HG03354 (cell line): ENCODE data around the gene TARBP1.
A peak's percentile ranks its signal among the peaks of the same experiment; 100 is the strongest.
"Not testable (repeated sequence)": the region's sequence is repeated elsewhere in the genome, so short reads cannot be mapped to it uniquely, and the experiment has no call there.

Experiments used
- ATAC-seq: cut with Tn5 transposase; IDR thresholded peaks from one replicate; pipeline ENCODE4 v1.9.1; 2021; ENCODE audit warnings: mild to moderate bottlenecking; ENCODE audit not compliant: unreplicated experiment, poor library complexity, severe bottlenecking

TARBP1 gene

DNA sequence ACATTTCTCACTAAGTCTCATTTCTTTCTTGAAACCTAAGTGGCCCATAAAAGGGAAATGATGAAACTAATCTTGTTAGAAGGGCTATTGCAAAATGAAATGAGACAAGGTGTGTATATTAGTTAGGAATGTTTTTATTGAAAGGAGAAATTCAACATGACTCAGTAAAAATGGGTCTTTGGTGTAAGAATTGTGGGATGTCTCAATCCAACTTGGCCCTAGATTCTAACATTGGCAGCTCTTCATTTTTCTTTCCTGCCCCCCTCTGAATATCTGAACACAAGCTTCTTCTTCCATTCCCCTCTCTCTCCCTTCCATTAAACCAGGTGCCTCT is 26.8 kb upstream of the TARBP1 start:
- ATAC-seq: no peak

DNA sequence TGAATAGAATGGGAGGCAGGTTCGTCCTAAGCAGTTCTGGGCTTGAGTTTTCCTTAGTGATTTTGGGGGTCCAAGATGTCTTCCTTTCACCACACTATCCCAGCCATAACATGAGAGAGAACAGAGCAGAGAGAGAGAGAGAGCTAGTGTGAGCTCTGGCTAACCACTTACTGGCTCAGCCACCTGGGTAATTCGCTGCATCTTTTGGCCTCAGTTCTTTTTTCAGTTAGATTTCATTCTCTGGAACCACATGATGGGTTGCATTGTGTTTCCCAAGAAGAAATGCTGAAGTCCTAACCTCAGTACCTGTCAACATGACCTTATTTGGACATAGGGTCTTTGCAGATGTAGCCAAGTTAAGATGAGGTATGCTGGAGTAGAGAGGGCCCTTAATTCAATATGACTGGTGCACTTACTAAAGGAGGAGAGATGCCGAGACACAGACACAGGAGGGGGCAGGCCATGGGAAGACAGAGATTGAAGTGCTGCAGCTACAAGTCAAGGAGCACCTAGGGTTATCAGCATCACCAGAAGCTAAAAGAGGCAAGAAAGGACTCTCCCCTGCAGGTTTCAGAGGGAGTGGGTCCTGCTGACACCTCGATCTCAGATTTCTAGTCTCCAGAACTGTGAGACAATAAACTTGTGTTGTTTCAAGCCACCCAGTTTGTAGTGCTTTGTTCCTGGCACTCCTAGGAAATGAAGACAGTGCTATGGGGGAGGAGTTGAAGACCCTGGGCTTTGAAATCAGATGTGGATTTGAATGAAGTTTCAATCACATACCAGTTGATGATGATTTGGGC is 26.2 kb upstream of the TARBP1 start:
- no peak for ATAC-seq

DNA sequence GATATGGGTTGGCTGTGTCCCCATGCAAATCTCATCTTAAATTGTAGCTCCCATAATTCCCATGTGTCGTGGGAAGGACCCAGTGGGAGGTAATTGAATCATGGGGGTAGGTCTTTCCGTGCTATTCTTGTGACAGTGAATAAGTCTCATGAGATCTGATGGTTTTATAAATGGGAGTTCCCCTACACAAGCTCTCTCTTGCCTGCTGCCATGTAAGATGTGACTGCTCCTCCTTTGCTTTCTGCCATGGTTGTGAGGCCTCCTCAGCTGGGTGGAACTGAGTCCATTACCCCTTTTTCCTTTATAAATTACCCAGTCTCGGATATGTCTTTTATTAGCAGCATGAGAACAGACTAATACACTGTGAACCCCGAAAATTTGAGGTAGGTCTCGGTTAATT is 25.3 kb upstream of the TARBP1 start:
- ATAC-seq: not testable (repeated sequence)

DNA sequence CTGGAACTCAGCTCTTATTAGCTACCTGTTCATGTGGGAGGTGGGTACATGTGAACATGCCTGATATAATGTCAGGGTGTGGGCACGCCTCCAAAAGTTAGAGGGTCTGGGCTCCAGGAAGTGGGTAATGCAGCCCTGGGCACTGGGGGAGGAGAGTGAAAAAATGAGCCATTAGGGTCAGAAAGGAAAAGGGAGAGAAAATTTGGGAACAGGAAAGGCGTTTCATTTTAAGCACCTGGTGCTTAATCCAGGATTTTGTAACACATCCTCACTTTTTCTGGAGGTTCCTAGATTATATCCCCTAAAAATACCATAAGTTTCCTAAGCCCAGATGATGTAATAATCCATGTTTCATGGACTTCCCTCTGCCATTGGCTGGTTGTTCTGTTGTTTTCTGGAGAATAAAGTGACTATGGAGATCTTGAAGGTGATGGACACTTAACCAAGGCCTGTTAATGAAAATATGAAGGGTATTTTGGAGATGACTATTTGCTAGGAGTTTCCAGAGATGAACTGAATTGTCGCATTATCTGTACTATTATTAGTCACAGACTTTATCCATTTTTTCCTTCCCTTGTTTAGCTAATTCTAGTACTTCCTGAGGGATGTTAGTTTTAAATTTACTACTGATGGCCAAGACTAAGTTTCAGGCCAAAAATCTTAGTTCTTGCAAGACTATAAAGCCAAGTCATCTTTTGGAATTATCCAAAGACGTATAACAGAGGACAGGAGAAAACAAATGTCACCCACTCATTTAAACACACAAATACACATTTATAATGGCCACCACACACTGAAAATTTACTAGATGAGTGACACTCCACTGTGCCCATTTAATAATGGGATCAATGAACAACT is 24.4 kb upstream of the TARBP1 start:
- no peak for ATAC-seq

DNA sequence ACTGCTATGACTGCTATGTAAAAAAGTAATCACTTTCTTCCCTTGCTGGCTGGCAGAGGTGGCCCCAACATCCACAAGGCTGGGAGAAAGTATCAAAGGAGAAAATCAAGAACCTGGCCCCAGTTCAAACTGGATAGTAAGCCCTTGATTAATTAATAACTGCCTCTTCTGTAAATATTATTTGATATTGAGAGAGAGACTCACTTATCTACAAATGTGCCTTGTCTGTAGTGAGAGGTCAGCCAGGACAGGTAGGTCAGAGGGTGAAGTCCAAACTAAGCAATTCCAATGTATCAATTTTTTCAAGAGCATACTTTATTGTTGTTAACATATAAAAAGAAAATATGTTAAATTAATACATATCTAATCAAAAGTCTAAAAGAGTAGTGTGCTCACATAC is 23.8 kb upstream of the TARBP1 start:
- no peak for ATAC-seq

DNA sequence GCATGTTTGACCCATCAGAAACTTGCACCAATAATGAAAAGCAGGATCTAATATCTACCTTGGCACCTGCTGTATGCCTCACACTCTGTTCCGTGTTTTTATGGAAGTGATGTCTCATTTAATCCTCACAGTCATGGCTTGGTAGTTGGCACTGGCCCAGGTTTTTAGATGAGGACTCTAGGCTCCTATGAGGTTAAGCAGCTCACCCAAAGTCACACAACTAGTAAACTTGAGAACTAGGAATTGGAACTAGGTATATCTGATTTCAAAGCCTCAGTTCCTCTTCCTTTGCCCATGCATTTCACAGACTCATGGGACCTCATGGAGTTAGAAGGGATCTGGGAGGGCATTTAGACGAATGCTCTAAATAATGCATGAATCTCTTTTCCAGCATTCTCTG is 21.3 kb upstream of the TARBP1 start:
- no peak for ATAC-seq

DNA sequence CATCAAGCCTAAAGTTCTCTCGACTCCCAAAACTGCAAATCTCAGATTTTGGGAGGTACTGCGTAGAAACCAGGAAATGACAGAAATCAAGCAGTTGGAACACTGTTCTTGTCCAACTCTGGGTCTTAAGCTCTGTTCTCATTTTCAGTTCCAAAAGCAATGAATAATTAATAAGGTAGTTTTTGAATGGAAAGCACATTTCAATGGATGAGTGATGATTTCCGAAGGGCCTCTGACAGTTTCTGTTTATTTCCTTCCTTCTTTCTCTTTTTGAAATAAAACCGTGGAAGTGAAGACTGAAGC is 20.9 kb upstream of the TARBP1 start:
- ATAC-seq: no peak

DNA sequence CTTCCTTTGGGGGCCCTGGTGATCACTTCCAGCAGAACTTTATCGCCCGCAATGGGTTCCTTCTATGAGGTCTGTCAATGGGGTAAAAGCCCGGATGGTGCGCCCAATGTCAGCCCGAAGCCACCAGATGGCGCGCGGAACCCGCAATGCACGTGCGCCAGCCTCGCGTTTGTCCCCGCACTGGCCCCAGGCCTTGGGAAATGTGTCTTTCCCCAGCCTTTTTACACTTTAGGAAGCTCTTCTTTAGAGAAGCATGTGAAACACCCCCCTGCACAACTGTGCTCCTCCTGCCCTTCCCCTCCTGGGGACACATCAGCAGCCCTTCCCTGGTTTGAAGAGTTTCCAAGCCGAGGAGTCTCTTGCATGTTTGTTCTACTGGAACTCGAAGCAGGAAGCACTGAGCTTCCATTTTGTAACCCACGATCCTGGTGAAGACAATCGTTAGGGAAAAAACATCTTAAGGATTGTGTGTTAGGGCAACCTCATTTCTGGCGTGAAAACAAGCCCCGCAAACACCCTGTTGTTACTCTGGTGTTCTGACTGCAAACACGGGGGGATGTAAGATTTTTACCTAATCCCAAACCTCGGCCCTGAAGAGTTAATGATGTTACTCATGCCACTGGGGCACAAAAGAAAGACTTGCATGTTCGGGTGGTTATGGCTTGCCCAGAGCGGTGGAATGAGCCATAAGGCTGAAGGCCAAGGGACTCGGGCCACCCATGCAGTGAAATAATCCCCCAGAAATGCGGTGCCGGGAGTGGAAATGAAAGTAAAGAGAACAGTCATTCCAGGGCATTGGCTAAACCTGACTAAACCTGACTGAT is 20.4 kb upstream of the TARBP1 start:
- ATAC-seq: peak; percentile 56

DNA sequence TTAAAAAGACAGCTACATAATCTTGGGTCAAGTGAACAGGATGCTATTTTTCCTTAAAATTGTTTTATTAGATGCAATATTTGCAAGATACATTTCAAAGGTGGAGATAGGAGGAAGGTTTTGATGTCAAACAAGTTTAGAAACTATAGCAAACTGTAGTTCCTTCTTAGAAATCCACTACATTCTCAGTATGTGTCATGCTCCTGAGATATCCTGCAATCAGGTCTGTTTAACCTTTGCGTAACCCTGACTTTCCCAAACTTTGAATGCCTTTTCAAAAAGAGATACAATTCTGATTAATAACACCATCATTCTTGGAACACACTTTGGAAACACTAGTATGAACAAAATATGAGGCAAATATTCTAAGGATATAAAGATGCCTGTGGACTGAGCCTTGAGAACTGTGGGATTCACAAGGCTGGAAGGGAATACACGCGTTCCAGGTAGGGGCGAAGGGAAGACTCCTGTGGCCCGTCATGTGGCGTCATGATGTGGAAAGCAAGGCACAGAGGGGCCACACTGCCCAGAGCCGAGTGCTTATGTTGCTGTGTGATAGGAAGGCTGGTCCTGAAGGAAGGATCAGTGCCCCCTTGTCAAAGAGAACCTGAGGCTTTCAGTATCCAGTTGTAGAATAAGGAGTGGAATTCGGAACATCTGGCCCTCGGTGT is 19.6 kb upstream of the TARBP1 start:
- no peak for ATAC-seq

DNA sequence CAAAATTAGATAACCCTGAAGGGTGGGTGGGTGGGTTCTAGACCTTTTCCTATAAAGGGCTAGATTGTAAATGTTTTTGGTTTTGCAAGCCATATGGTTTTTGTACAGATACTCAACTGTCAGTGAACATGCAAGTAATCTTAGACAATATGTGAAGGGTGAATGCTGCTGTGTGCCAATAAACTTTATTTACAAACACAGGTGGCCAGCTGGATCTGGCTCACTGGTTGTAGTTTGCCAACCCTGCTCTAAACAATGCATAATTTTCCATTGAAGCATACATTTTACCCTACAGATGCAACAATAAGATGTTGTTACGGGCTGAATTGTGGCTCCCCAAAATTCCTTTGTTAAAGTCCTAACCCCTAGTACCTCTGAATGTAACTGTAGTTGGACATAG is 18.6 kb upstream of the TARBP1 start:
- no peak for ATAC-seq

DNA sequence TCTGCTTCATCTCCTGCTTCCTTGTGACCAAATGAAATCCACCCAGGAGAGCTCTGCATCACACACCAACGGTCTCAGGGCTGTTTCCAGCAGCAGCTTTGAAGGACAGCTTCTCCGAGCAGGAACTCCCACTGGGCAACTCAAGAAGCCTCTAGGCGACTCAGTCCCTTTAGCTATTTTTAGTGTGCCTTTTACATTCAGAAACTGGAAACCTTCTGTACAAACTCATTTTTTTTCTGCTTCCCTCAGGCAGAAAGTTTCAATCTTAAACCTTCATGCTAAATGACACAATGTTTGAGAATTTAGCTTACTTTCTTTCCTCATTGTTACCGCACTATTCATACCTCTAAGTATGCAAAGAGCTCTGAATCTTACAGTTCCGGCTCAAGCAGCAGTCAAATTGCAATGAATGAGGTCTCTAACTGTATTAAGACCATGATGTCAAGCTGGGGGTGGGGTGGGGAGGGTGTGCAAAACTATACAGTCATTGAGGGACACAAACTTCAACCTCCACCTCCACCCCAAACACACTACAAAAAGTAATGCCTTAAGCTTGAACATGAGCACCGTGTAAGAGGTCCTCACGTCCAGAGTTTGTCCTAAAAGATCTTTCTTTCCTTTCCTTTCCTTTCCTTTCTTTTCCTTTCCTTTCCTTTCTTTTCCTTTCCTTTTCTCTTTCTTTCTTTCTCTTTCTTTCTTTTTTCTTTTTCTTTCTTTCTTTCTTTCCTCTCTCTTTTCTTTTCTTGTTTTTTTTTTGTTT is 16.4 kb upstream of the TARBP1 start:
- ATAC-seq: peak; percentile 86

DNA sequence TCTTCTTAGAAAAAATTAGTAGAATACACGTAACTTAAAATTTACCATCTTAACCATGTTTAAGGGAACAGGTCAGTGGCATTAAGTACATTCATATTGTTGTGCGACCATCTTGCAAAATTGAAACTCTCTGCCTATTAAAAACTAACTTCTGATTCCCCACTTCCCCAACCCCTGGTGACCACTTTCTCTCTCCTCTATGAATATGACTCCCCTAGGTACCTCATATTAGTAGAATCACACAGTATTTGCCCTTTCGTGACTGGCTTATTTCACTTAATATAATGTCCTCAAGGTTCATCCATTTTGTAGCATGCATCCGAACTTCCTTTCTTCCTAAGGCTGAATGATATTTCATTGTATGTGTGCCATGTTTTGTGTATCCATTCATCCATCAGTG is 15.1 kb upstream of the TARBP1 start:
- ATAC-seq: no peak

DNA sequence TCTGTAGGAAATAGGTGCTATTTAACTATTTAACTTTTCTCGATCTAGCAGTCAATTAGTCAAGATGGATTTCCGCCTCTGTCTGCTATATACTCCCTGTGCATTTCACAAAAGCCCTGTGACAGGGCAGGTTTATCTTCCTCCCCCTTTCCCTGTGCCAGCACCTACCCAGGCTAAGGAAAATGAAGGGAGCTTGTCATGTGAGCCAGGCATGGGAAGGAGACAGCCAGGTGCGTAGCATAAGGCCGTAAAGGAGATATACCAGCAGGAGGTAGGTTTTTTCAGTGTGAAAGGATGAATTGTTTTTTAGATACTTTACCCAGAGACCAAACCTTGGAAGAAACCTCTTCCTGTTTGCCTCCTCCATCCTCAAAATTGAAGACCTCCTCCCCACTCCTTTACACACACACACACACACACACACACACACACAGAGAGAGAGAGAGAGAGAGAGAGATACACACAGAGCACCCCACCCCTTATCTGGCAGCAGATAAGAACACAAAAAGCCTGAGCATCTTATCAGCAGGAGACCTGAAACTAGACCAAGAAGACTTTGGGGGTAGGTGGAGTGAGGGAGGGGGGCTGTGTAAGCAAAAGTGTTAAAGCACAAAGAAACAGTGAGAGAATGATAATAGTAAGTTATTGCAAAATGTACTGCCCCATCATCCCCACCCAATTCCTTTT is 12.0 kb upstream of the TARBP1 start:
- no peak for ATAC-seq

DNA sequence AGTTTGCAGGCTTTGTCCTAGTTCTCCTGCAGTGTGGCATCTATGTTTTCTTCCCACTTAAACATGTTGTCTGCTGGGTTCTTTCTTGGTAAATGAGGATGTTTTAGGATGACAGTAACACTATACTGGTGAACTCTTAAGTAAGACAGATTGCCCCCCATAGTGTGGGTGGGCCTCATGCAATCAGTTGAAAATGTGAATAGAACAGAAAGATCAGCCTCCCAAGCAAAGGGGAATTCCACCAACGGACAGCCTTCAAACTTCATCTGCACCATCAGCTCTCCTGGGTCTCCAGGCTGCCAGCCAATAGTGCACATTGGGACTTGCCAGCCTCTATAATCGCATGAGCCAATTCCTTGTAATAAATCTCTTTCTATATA is 10.7 kb upstream of the TARBP1 start:
- ATAC-seq: no peak

DNA sequence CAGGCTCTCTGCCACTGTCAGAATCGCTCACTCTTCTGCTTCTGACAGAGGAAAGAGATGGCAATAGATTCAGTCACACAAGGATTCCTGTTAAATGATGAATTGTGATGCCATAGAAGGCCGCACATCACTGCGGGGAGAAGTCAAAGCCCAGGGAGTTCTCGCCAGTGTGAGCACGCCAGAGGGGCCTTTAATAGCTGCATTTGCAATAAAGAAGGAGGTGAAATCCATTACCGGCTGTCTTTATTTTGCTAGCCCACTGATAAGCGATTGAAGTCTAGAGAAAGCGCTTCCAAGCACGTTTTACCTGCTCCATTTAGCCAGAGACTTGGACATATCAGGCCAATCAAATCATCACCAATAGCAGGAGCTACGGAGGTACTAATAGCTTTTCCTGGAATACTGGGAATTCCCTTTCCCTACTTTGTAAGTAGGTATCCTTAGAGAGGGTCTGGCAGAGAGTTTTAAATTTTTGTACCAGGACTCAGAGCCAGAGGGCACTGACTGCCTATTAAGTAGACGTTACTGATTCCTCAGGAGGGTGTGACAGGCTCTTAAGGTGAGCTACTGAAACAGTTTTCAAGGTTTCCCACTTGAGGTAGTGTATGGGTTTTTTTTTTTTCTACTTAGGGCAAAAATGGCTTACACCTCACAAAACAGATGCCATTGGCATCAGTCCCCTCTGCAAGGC is 10.2 kb upstream of the TARBP1 start:
- ATAC-seq: no peak

DNA sequence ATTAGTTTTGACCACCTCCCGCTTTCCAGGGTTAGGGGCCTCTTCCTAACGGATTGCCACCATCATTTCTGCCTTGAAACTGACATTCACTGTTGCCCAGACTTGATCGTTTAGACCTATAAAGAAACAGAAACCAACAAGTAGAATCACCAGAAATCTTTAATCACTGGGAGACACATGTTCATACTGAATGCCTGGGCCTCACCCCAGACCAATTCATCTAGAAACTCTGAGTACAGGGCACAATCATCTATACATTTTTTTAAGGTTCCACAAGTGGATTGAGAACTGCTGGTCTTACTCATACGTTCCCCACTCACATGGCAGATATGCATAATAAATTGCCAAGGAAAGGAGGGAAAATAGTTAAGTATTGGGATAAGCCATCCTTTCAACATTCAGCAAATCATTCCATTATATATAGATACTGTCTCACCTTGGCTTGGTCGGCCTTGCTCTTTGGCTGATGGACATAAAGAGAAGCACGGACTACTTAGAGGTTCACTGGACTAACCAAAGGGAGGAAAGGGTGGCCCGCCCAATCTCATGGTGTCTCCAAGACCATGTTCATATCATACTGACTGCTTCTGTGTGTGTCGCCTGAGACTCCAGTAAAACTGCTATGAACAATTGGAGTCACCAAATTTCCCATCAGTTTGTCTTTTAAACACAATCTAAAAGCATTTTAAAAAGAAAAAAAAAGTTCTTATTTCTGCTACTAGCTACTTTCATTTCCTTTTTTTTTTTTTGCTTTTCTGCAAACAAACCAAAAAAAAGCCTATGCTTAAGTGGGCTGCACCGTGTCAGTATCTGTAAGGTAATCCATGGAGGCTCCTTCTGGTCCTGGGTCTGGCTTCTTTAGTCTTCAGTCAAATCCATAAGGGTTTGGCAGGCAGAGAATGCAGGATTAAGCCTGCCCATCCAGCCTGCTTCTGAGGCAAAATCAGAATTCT is 9.4 kb upstream of the TARBP1 start:
- no peak for ATAC-seq
